ENCODE measurements around the gene ZDHHC19.

ZDHHC19 gene

GRCh38 chr3:196163666-196164493 is 47.3 kb downstream of the ZDHHC19 start:
- Histone ChIP-seq H3K4me3 (ENCODE audit: low read depth, low read length) (no peak overlapping the region), H3K27ac (ENCODE audit: extremely low read depth, low read depth, low read length) (no peak overlapping the region)

DNA sequence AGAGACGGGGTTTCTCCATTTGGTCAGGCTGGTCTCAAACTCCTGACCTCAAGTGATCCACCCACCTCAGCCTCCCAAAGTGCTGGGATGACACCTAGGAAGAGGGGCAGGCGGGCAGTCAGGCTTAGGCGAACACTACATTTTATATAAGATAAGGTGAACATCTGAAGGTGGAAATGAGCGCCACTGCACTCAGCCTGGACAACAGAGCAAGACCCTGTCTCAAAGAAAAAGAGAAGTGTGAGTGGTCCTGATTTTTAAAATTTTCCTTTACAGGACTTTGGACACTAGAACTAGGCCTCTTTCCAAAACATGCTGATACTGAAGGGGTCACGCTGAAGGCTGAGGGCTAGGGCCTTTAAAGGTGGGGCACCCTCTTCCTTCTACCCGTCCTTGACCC is 48.0 kb downstream of the ZDHHC19 start:
- TF ChIP-seq ZNF280D (tag by site-specific recombination; IDR thresholded peaks at IDR 0.05) (no peak), ZNF416 (tag by site-specific recombination; IDR thresholded peaks at IDR 0.05) (no peak), ZNF24 (tag by site-specific recombination; IDR thresholded peaks at IDR 0.05) (no peak), ZNF404 (tag by site-specific recombination; IDR thresholded peaks at IDR 0.05) (no peak), ZBTB21 (tag by site-specific recombination; IDR thresholded peaks at IDR 0.05) (no peak), ZNF221 (tag by site-specific recombination; IDR thresholded peaks at IDR 0.05; ENCODE audit: borderline replicate concordance) (no peak), ZNF184 (tag by site-specific recombination; IDR thresholded peaks at IDR 0.05) (no peak), ZNF521 (tag by site-specific recombination; IDR thresholded peaks at IDR 0.05) (no peak), ZIC2 (tag by site-specific recombination; IDR thresholded peaks at IDR 0.05) (no peak), TRIM28 (IDR thresholded peaks at IDR 0.05; ENCODE audit: borderline replicate concordance, low read length) (no peak), ZNF354C (tag by site-specific recombination; IDR thresholded peaks at IDR 0.05; ENCODE audit: borderline replicate concordance, low read depth) (no peak), ZBTB1 (tag by site-specific recombination; IDR thresholded peaks at IDR 0.05) (no peak), TCF7L2 (IDR thresholded peaks at IDR 0.05; ENCODE audit: borderline replicate concordance, low read depth, low read length) (no peak), ZNF362 (tag by site-specific recombination; IDR thresholded peaks at IDR 0.05) (no peak), OVOL3 (tag by site-specific recombination; IDR thresholded peaks at IDR 0.05) (no peak), YY1 (tag by site-specific recombination; IDR thresholded peaks at IDR 0.05) (no peak)
- TF ChIP-seq, protein P1, sequence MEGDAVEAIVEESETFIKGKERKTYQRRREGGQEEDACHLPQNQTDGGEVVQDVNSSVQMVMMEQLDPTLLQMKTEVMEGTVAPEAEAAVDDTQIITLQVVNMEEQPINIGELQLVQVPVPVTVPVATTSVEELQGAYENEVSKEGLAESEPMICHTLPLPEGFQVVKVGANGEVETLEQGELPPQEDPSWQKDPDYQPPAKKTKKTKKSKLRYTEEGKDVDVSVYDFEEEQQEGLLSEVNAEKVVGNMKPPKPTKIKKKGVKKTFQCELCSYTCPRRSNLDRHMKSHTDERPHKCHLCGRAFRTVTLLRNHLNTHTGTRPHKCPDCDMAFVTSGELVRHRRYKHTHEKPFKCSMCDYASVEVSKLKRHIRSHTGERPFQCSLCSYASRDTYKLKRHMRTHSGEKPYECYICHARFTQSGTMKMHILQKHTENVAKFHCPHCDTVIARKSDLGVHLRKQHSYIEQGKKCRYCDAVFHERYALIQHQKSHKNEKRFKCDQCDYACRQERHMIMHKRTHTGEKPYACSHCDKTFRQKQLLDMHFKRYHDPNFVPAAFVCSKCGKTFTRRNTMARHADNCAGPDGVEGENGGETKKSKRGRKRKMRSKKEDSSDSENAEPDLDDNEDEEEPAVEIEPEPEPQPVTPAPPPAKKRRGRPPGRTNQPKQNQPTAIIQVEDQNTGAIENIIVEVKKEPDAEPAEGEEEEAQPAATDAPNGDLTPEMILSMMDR (tag by site-specific recombination; IDR thresholded peaks at IDR 0.05), result no peak
- TF ChIP-seq, protein P2, sequence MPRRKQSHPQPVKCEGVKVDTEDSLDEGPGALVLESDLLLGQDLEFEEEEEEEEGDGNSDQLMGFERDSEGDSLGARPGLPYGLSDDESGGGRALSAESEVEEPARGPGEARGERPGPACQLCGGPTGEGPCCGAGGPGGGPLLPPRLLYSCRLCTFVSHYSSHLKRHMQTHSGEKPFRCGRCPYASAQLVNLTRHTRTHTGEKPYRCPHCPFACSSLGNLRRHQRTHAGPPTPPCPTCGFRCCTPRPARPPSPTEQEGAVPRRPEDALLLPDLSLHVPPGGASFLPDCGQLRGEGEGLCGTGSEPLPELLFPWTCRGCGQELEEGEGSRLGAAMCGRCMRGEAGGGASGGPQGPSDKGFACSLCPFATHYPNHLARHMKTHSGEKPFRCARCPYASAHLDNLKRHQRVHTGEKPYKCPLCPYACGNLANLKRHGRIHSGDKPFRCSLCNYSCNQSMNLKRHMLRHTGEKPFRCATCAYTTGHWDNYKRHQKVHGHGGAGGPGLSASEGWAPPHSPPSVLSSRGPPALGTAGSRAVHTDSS (tag by site-specific recombination; IDR thresholded peaks at IDR 0.05), result no peak
- H3K4me1 ChIP-seq (ENCODE audit: control insufficient read depth, insufficient read depth, low read length), result no peaks in the 10 kb centered on the region
- ChIA-PET CTCF (no interaction called here), POLR2A (no interaction called here)
- H3K9me3 ChIP-seq (ENCODE audit: control insufficient read depth, insufficient read depth, low read depth, low read length), result no peaks in the 10 kb centered on the region
- H3K36me3 ChIP-seq (ENCODE audit: control insufficient read depth in 2 of 2, insufficient read depth in 1 of 2, low read length in 2 of 2), result no peaks in the 10 kb centered on the region
- no peak overlapping the region for H3K27ac ChIP-seq (ENCODE audit: extremely low read depth, low read depth, low read length)
- H3K4me3 ChIP-seq (ENCODE audit: low read depth, low read length), result no peak overlapping the region

More at GRCh38 chr3:196163666-196164493, 47.3 kb downstream of the ZDHHC19 start:
- TF ChIP-seq ZNF157 (tag by site-specific recombination; IDR thresholded peaks at IDR 0.05) (no peak), ZNF341 (tag by site-specific recombination; IDR thresholded peaks at IDR 0.05; ENCODE audit: low read depth) (no peak), ZNF404 (tag by site-specific recombination; IDR thresholded peaks at IDR 0.05) (no peak), ZNF701 (tag by site-specific recombination; IDR thresholded peaks at IDR 0.05) (no peak), ZNF658 (tag by site-specific recombination; IDR thresholded peaks at IDR 0.05) (no peak), EGR2 (tag by site-specific recombination; IDR thresholded peaks at IDR 0.05; ENCODE audit: low read depth) (no peak), ZNF610 (tag by site-specific recombination; IDR thresholded peaks at IDR 0.05; ENCODE audit: borderline replicate concordance) (no peak), ZNF302 (tag by site-specific recombination; IDR thresholded peaks at IDR 0.05; ENCODE audit: low read depth) (no peak), ZNF354C (tag by site-specific recombination; IDR thresholded peaks at IDR 0.05; ENCODE audit: borderline replicate concordance, low read depth) (no peak), ZSCAN30 (tag by site-specific recombination; IDR thresholded peaks at IDR 0.05) (no peak), ZFP3 (tag by site-specific recombination; IDR thresholded peaks at IDR 0.05; ENCODE audit: low read depth) (no peak), ZNF664 (tag by site-specific recombination; IDR thresholded peaks at IDR 0.05) (no peak), ZNF660 (tag by site-specific recombination; IDR thresholded peaks at IDR 0.05) (no peak), ZIC2 (tag by site-specific recombination; IDR thresholded peaks at IDR 0.05) (no peak)
- no peaks in the 10 kb centered on the region for H3K9me3 ChIP-seq (ENCODE audit: control insufficient read depth, insufficient read depth, low read depth, low read length)
- no peaks in the 10 kb centered on the region for H3K36me3 ChIP-seq (ENCODE audit: control insufficient read depth in 2 of 2, insufficient read depth in 1 of 2, low read length in 2 of 2)
- CTCF ChIA-PET, result no interaction called here
- no peaks in the 10 kb centered on the region; the same call in 1 of the 2 replicates for H3K4me1 ChIP-seq (ENCODE audit: control insufficient read depth, insufficient read depth, low read length)
- POLR2A ChIA-PET, result no interaction called here

Data from HEK293 (cell line).